Coronary artery (tissue), 2 donors: ENCODE data around the gene PTPRD.

Experiments used
- DNase-seq: peaks from one replicate; pipeline ENCODE4 v3.0.0-alpha.2; 2017; ENCODE audit warnings: low spot score
- H3K27ac ChIP-seq, 2 donors: fragments of 200-600 bp; sonication (generic); one replicate each; pipeline ENCODE4 v1.5.1; 2016 to 2019
- H3K4me3 ChIP-seq: fragments of 200-600 bp; sonication (generic); 2 replicates; pipeline ENCODE4 v1.5.1; 2016; ENCODE audit warnings: mild to moderate bottlenecking, moderate library complexity
- CTCF ChIP-seq: fragments of 200-600 bp; sonication (generic); IDR thresholded peaks from one replicate; pipeline ENCODE4 v1.5.1; 2019; ENCODE audit warnings: antibody characterized with exemption

Gene PTPRD

GRCh38 chr9:9783211-9783610 lies 829.6 kb downstream of the PTPRD start:
- no peak for DNase-seq
- no peak overlapping the region for H3K27ac ChIP-seq
- no peak overlapping the region for H3K4me3 ChIP-seq
- no peak for TF ChIP-seq CTCF

GRCh38 chr9:9778293-9778692 lies 834.5 kb downstream of the PTPRD start:
- TF ChIP-seq CTCF: no peak
- no peak overlapping the region for H3K4me3 ChIP-seq
- no peak for DNase-seq
- no peak overlapping the region for H3K27ac ChIP-seq

- Histone ChIP-seq H3K4me3 (no peak overlapping the region), H3K27ac (no peak overlapping the region)
- no peak for TF ChIP-seq CTCF
- no peak for DNase-seq
Measured at GRCh38 chr9:9774471-9774870, 838.3 kb downstream of the PTPRD start.

GRCh38 chr9:9771314-9771713 lies 841.5 kb downstream of the PTPRD start:
- H3K27ac ChIP-seq: no peak overlapping the region
- H3K4me3 ChIP-seq: no peak overlapping the region
- TF ChIP-seq CTCF: no peak
- DNase-seq: no peak

GRCh38 chr9:9764821-9765220 lies 848.0 kb downstream of the PTPRD start:
- Histone ChIP-seq H3K4me3 (no peak overlapping the region), H3K27ac (peak overlapping the region; percentile 31 to 50)
- no peak for TF ChIP-seq CTCF
- no peak for DNase-seq

- DNase-seq: no peak
- TF ChIP-seq CTCF: no peak
- no peak overlapping the region for H3K27ac ChIP-seq
- no peak overlapping the region for H3K4me3 ChIP-seq
Measured at GRCh38 chr9:9754186-9754585, 858.6 kb downstream of the PTPRD start.

- DNase-seq: no peak
- TF ChIP-seq CTCF: no peak
- Histone ChIP-seq H3K4me3 (no peak overlapping the region), H3K27ac (peak overlapping the region in 1 of 2 donors; percentile 38)
Measured at GRCh38 chr9:9753266-9753665, 859.5 kb downstream of the PTPRD start.
